OCI-LY7 (cell line): ENCODE results near the gene SALL1. TPM values are rescaled to one million over a fixed set of nuclear protein-coding genes. Genes with fewer than 3 reads are reported as not detected.

Source experiments
- BruUV-seq: library from RNA; stranded (reverse); fragments of 400-500 nt; replicated peaks from 2 replicates; lab custom pipeline; 2021; lab: Mats Ljungman, UMichigan
- CTCF ChIA-PET: fragments of 300-600 bp; sonication (Branson Sonifier 250); formaldehyde crosslinking; loops from one replicate; lab custom pipeline; 2022; ENCODE audit warnings: antibody characterized with exemption; ENCODE audit not compliant: unreplicated experiment; lab: Charles Lee
- POLR2A ChIA-PET: fragments of 300-600 bp; sonication (Branson Sonifier 250); formaldehyde crosslinking; loops from one replicate; lab custom pipeline; 2022; ENCODE audit warnings: antibody characterized with exemption; lab: Charles Lee
- DNase-seq: peaks from one replicate; pipeline ENCODE4 v3.0.0-alpha.2; 2015; ENCODE audit warnings: low spot score
- H2AFZ ChIP-seq: fragments of 200-600 bp; sonication (generic), shearing (Covaris generic); 2 replicates; pipeline ENCODE4 v1.6.1; 2014; ENCODE audit warnings: mild to moderate bottlenecking, antibody characterized with exemption, low read length, moderate library complexity
- H3K27ac ChIP-seq: fragments of 200-600 bp; sonication (generic); 2 replicates; pipeline ENCODE4 v1.5.1; 2014; ENCODE audit warnings: mixed run types, low read depth, mild to moderate bottlenecking, moderate library complexity, low read length, inconsistent platforms; ENCODE audit not compliant: poor library complexity, severe bottlenecking
- H3K36me3 ChIP-seq: fragments of 200-600 bp; sonication (generic); 2 replicates; pipeline ENCODE4 v1.6.1; 2014; ENCODE audit warnings: mild to moderate bottlenecking, antibody characterized with exemption, low read length, moderate library complexity, mixed read lengths; ENCODE audit not compliant: insufficient read depth
- H3K4me1 ChIP-seq: fragments of 200-600 bp; sonication (generic); 2 replicates; pipeline ENCODE4 v1.5.1; 2014; ENCODE audit warnings: mild to moderate bottlenecking, low read length; ENCODE audit not compliant: insufficient read depth, poor library complexity, severe bottlenecking
- H3K4me2 ChIP-seq: fragments of 200-600 bp; sonication (generic); 2 replicates; pipeline ENCODE4 v1.6.1; 2014; ENCODE audit warnings: mild to moderate bottlenecking, low read length
- H3K4me3 ChIP-seq: fragments of 200-600 bp; sonication (generic); 2 replicates; pipeline ENCODE4 v1.5.1; 2014; ENCODE audit warnings: mild to moderate bottlenecking, low read depth, low read length; ENCODE audit not compliant: poor library complexity, severe bottlenecking
- H3K79me2 ChIP-seq: fragments of 200-600 bp; sonication (generic); 2 replicates; pipeline ENCODE4 v1.6.1; 2016; ENCODE audit warnings: low read depth, mild to moderate bottlenecking, low read length, moderate library complexity, mixed read lengths; ENCODE audit not compliant: insufficient read depth
- H3K9me2 ChIP-seq: fragments of 200-600 bp; sonication (generic); 2 replicates; pipeline ENCODE4 v1.6.1; 2016; ENCODE audit warnings: mild to moderate bottlenecking, low read length, mixed read lengths; ENCODE audit not compliant: insufficient read depth
- H3K9me3 ChIP-seq: fragments of 200-600 bp; sonication (generic); 2 replicates; pipeline ENCODE4 v1.6.1; 2014; ENCODE audit warnings: mild to moderate bottlenecking, mixed run types, low read length, mixed read lengths
- H4K20me1 ChIP-seq: fragments of 200-600 bp; sonication (generic); 2 replicates; pipeline ENCODE4 v1.6.1; 2014; ENCODE audit warnings: mild to moderate bottlenecking, antibody characterized with exemption, low read length, moderate library complexity, mixed read lengths; ENCODE audit not compliant: insufficient read depth
- EZH2phosphoT487 ChIP-seq: fragments of 200-600 bp; sonication (generic); IDR thresholded peaks from 2 replicates; pipeline ENCODE4 v1.6.1; 2018; ENCODE audit warnings: low read depth, borderline replicate concordance, mild to moderate bottlenecking, mixed run types, antibody characterized with exemption, low read length, moderate library complexity, mixed read lengths
- intact Hi-C: fragments of 100-400 bp; cut with micrococcal nuclease; formaldehyde crosslinking; loops from one replicate; pipeline ENCODE4 v1.10.0; 2022; ENCODE audit not compliant: unreplicated experiment
- total RNA-seq, 2 experiments: library from RNA; depleted of rRNA in 1 of 2; stranded (reverse); fragments of >200 nt in 1 of 2; shearing (Covaris generic) in 1 of 2; gene quantifications; 2 replicates each; pipeline ENCODE4 v1.2.3, GENCODE V29; 2014 to 2022
- TF ChIP-seq, protein P1 (sequence below): fragments of 200-600 bp; sonication (generic); conservative IDR thresholded peaks from 2 replicates; pipeline ENCODE4 v1.5.1; 2014; ENCODE audit warnings: mild to moderate bottlenecking, antibody characterized with exemption, low read length, moderate library complexity, mixed read lengths

Gene SALL1
- total RNA-seq, 2 experiments from 2014 or later, result not detected

DNA sequence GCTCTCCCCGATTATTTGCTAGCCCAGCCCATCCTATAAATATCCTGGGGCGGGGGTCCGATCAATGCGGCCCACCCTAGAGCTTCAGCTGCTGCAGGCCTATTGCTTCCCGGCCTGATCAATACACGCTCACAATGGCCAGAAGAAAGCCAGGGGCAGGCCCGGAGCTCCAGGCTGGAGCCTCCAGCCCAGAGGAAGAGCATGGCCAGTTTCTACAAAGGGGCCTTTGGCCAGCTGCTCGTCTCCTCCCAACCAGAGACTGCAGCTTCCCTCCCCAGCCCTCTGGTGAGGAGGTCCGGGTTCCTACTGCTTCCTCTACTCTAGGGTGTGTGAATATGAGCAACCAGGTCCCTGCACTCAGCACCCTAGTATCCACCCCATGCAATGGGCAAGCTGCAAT lies 36.7 kb downstream of the SALL1 start:
- TF ChIP-seq EZH2phosphoT487, result no peak
- TF ChIP-seq, protein P1, sequence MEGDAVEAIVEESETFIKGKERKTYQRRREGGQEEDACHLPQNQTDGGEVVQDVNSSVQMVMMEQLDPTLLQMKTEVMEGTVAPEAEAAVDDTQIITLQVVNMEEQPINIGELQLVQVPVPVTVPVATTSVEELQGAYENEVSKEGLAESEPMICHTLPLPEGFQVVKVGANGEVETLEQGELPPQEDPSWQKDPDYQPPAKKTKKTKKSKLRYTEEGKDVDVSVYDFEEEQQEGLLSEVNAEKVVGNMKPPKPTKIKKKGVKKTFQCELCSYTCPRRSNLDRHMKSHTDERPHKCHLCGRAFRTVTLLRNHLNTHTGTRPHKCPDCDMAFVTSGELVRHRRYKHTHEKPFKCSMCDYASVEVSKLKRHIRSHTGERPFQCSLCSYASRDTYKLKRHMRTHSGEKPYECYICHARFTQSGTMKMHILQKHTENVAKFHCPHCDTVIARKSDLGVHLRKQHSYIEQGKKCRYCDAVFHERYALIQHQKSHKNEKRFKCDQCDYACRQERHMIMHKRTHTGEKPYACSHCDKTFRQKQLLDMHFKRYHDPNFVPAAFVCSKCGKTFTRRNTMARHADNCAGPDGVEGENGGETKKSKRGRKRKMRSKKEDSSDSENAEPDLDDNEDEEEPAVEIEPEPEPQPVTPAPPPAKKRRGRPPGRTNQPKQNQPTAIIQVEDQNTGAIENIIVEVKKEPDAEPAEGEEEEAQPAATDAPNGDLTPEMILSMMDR, result no peak
- no TSS peak for BruUV-seq
- intact Hi-C loops, result no loop called here
- POLR2A ChIA-PET, result no interaction called here
- H3K9me3 ChIP-seq, result no peaks in the 10 kb centered on the region
- H3K9me2 ChIP-seq, result no peaks in the 10 kb centered on the region
- CTCF ChIA-PET, result no interaction called here
- no peaks in the 10 kb centered on the region for H3K36me3 ChIP-seq
- DNase-seq, result no peak
- no peaks in the 10 kb centered on the region for H4K20me1 ChIP-seq
- H3K4me2 ChIP-seq, result no peak overlapping the region
- no peak overlapping the region for H3K4me3 ChIP-seq
- no peaks in the 10 kb centered on the region for H3K4me1 ChIP-seq
- no peak overlapping the region for H2AFZ ChIP-seq
- H3K27ac ChIP-seq, result no peak overlapping the region
- no peaks in the 10 kb centered on the region for H3K79me2 ChIP-seq

DNA sequence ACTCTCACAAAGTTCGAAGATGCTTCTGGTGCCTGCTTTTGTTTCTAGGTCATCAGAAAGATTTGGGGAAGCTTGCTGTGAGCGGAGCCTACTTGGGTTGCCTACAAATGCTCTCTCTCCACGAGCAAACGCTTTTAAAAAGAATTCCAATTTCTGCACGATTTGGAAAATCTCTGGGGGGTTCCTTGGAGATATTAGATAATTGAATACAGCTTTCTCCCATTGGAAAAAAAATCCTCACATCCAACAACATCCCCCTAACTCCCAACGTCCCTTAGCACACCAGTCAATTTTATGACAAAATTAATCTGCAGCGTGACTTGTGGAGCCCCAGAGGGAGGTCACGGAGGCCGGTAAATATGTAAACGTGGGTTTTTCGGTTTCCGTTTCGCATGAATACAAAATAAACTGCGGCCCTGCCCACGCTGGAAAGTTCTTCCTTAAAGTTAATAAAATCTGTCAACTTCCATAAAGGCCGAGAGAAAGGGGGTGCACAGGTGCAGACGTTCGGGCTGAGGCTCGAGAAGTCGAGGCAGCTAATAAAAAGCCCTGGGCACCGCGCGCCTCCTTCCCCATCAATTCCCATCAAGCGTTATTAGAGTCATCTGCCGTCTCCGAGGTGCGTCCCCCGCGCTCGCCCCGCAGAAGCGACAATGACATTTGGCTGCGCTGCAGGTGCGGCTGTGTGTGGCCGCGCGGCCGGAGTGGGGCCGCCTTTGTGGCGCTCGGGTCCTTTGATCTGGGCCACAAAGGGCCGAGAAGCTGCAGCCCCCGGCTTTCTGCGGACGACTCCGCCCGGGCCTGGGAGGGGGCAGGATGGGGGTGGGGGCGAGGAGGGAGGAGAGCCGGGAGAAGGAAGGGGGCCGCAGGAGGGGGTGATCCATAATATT lies 37.6 kb downstream of the SALL1 start:
- Histone ChIP-seq H3K27ac (no peak overlapping the region), H3K4me1 (no peaks in the 10 kb centered on the region), H3K36me3 (no peaks in the 10 kb centered on the region), H3K9me2 (no peaks in the 10 kb centered on the region), H3K4me3 (no peak overlapping the region), H2AFZ (no peak overlapping the region), H3K4me2 (no peak overlapping the region), H4K20me1 (no peaks in the 10 kb centered on the region), H3K9me3 (no peaks in the 10 kb centered on the region), H3K79me2 (no peaks in the 10 kb centered on the region)
- TF ChIP-seq EZH2phosphoT487, result no peak
- TF ChIP-seq, protein P1, result no peak
- BruUV-seq, result no TSS peak
- ChIA-PET CTCF (no interaction called here), POLR2A (no interaction called here)
- no peak for DNase-seq
- intact Hi-C loops, result no loop called here

DNA sequence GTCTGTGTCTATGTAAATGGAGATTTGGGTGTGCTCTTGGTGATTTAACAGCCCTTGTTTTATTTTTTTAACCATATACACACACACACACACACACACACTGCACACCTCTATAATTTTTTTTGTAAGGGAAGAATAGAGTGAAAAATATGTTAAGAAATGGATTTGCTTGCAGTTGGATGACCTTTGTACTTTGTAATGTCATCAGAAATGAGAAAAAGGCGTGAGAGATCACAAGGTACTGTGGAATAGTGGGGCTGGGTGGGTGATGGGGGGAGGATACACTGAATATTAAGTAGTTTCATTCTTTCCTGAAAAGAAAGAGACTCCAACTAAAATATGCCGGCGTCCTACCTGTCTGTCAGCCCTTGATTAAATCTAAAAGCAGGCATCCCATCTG lies 38.7 kb downstream of the SALL1 start:
- Histone ChIP-seq H2AFZ (no peak overlapping the region), H3K36me3 (no peaks in the 10 kb centered on the region), H3K4me1 (no peaks in the 10 kb centered on the region), H3K4me2 (no peak overlapping the region), H3K9me3 (no peaks in the 10 kb centered on the region), H4K20me1 (no peaks in the 10 kb centered on the region), H3K27ac (no peak overlapping the region), H3K79me2 (no peaks in the 10 kb centered on the region), H3K9me2 (no peaks in the 10 kb centered on the region), H3K4me3 (no peak overlapping the region)
- TF ChIP-seq EZH2phosphoT487, result no peak
- TF ChIP-seq, protein P1, result no peak
- ChIA-PET POLR2A (no interaction called here), CTCF (no interaction called here)
- no TSS peak for BruUV-seq
- intact Hi-C loops, result no loop called here
- DNase-seq, result no peak
